K562 (cell line): ENCODE results near the gene SLC1A4. TPM values are rescaled to one million over a fixed set of nuclear protein-coding genes. Genes with fewer than 3 reads are reported as not detected.

Experiments used
- ATAC-seq: fragments of 200-7000 bp; cut with Tn5 transposase; 3 replicates; pipeline ENCODE4 v1.9.1; 2020; ENCODE audit warnings: moderate library complexity
- BruUV-seq: library from RNA; stranded (reverse); fragments of 400-500 nt; replicated peaks from 2 replicates; lab custom pipeline; 2021; lab: Mats Ljungman, UMichigan
- CTCF ChIA-PET: fragments of 300-600 bp; formaldehyde crosslinking; extraction: SDS; loops from one replicate; lab custom pipeline; 2021; ENCODE audit warnings: low intra/inter-chr PET ratio; lab: Yijun Ruan, JAX
- POLR2A ChIA-PET: fragments of 300-600, 350-650 bp; sonication (Branson Sonifier 250); formaldehyde crosslinking; extraction: SDS; loops from one replicate; lab custom pipeline; 2021; ENCODE audit warnings: antibody characterized with exemption, inconsistent platforms; lab: Yijun Ruan, JAX
- DNase-seq, 4 experiments: peaks; one replicate each; pipeline versions ENCODE4 v3.0.0 to v3.0.0-alpha.2; 2011 to 2018; ENCODE audit warnings: low spot score in 3 of 4, mixed read lengths in 3 of 4; ENCODE audit errors: extremely low read depth in 1 of 4
- FAIRE-seq: peaks from 2 replicates; lab custom pipeline; 2011; peaks lifted over from hg19 to GRCh38; lab: Jason Lieb, UNC
- H2AFZ ChIP-seq: 2 replicates; pipeline ENCODE4 v1.6.0; 2011; ENCODE audit warnings: low read depth, low read length, control low read depth, inconsistent platforms
- H3K27ac ChIP-seq: fragments of 200-600 bp; 3 replicates; pipeline ENCODE4 v1.8.0; 2011; ENCODE audit warnings: low read depth, mild to moderate bottlenecking, control low read depth, inconsistent platforms, low read length, moderate library complexity, mixed read lengths; ENCODE audit errors: extremely low read depth
- H3K27me3 ChIP-seq, 2 experiments: fragments of 300-600 bp in 1 of 2; 2 replicates in 1 of 2; 3 replicates in 1 of 2; pipeline versions ENCODE4 v1.6.0 to v1.8.0; 2011; ENCODE audit warnings: inconsistent platforms in 2 of 2, low read length in 2 of 2, mild to moderate bottlenecking in 1 of 2, mixed read lengths in 1 of 2, moderate library complexity in 1 of 2; ENCODE audit not compliant: control insufficient read depth in 2 of 2, insufficient read depth in 2 of 2
- H3K36me3 ChIP-seq: fragments of 300-600 bp; 3 replicates; pipeline ENCODE4 v1.8.0; 2011; ENCODE audit warnings: mild to moderate bottlenecking, low read length, inconsistent platforms; ENCODE audit not compliant: control insufficient read depth, insufficient read depth
- H3K4me1 ChIP-seq, 2 experiments: fragments of 200-600 bp in 1 of 2; replicated peaks in 1 of 2; 2 replicates in 1 of 2; 3 replicates in 1 of 2; pipeline versions ENCODE4 v1.5.1 to v1.8.0; 2011; ENCODE audit warnings: inconsistent platforms in 2 of 2, low read length in 2 of 2, mild to moderate bottlenecking in 1 of 2, mixed read lengths in 1 of 2, moderate library complexity in 1 of 2; ENCODE audit not compliant: control insufficient read depth in 2 of 2, insufficient read depth in 2 of 2
- H3K4me2 ChIP-seq: 2 replicates; pipeline ENCODE4 v1.6.1; 2011; ENCODE audit warnings: low read length, control low read depth, inconsistent platforms, mixed read lengths; ENCODE audit not compliant: insufficient read depth
- H3K4me3 ChIP-seq: fragments of 200-600 bp; sonication (generic), shearing (Covaris generic); 2 replicates; pipeline ENCODE4 v1.5.1; 2016; ENCODE audit warnings: control low read depth, inconsistent platforms
- H3K79me2 ChIP-seq: fragments of 200-600 bp; 3 replicates; pipeline ENCODE4 v1.8.0; 2011; ENCODE audit warnings: low read length, inconsistent platforms; ENCODE audit not compliant: control insufficient read depth, insufficient read depth
- H3K9ac ChIP-seq, 2 experiments: 2 replicates each; pipeline versions ENCODE4 v1.6.0 to v1.6.1; 2011; ENCODE audit warnings: low read depth in 2 of 2, low read length in 2 of 2, control low read depth in 1 of 2, inconsistent platforms in 1 of 2, mild to moderate bottlenecking in 1 of 2, mixed read lengths in 1 of 2; ENCODE audit not compliant: insufficient read depth in 1 of 2
- H3K9me1 ChIP-seq: one replicate; pipeline ENCODE4 v1.6.0; 2011; ENCODE audit warnings: inconsistent platforms, mild to moderate bottlenecking, low read length, moderate library complexity; ENCODE audit not compliant: control insufficient read depth, insufficient read depth
- H3K9me3 ChIP-seq: replicated peaks from 2 replicates; pipeline ENCODE4 v1.5.1; 2011; ENCODE audit warnings: low read depth, low read length, inconsistent platforms; ENCODE audit not compliant: control insufficient read depth, insufficient read depth
- H4K20me1 ChIP-seq: replicated peaks from 2 replicates; pipeline ENCODE4 v1.6.1; 2011; ENCODE audit warnings: low read length, inconsistent platforms, mixed read lengths; ENCODE audit not compliant: control insufficient read depth, insufficient read depth
- BDP1 ChIP-seq: IDR thresholded peaks from 3 replicates; pipeline ENCODE4 v1.6.1; 2011; ENCODE audit not compliant: insufficient read length, insufficient read depth
- CSDE1 ChIP-seq, 2 experiments: fragments of 450-650 bp; IDR thresholded peaks; 2 replicates each; pipeline ENCODE4 v1.6.1; 2016; ENCODE audit warnings: mild to moderate bottlenecking in 1 of 2
- ETV6 ChIP-seq, 3 experiments: fragments of 150-350 bp in 1 of 3; sonication (generic) in 1 of 3; formaldehyde crosslinking in 1 of 3; IDR thresholded peaks; 2 replicates each; pipeline versions ENCODE4 v1.6.1 to v1.8.0; 2014 to 2022; ENCODE audit warnings: borderline replicate concordance in 2 of 3, low read depth in 2 of 3, antibody characterized with exemption in 1 of 3, low read length in 1 of 3, mild to moderate bottlenecking in 1 of 3, missing genetic modification reagents in 1 of 3
- HEY1 ChIP-seq: fragments of 250-450 bp; sonication (Bioruptor Pico); IDR thresholded peaks from 2 replicates; pipeline ENCODE4 v1.5.0; 2020; ENCODE audit warnings: mild to moderate bottlenecking, moderate library complexity, borderline replicate concordance
- RBM25 ChIP-seq: fragments of 200-400 bp; formaldehyde crosslinking; IDR thresholded peaks from 2 replicates; pipeline ENCODE4 v1.6.1; 2018; ENCODE audit warnings: low read length, low read depth, moderate library complexity; ENCODE audit not compliant: severe bottlenecking
- SAFB2 ChIP-seq: fragments of 200-400 bp; formaldehyde crosslinking; IDR thresholded peaks from 2 replicates; pipeline ENCODE4 v1.6.1; 2018; ENCODE audit warnings: borderline replicate concordance, low read length, low read depth, moderate library complexity; ENCODE audit not compliant: severe bottlenecking
- SRSF9 ChIP-seq: fragments of 200-400 bp; formaldehyde crosslinking; IDR thresholded peaks from 2 replicates; pipeline ENCODE4 v1.6.1; 2017; ENCODE audit warnings: low read depth, low read length, borderline replicate concordance
- TEAD1 ChIP-seq, 2 experiments: fragments of 450-650 bp in 1 of 2; sonication (generic) in 1 of 2; formaldehyde crosslinking; IDR thresholded peaks; 2 replicates each; pipeline versions ENCODE4 v1.4.0 to v1.8.0; 2020 to 2022; ENCODE audit warnings: mild to moderate bottlenecking in 2 of 2, missing genetic modification reagents in 1 of 2
- TOE1 ChIP-seq, 2 experiments: fragments of 450-650 bp in 1 of 2; sonication (generic) in 1 of 2; formaldehyde crosslinking in 1 of 2; IDR thresholded peaks; 2 replicates each; pipeline versions ENCODE4 v1.7.1 to v1.8.0; 2016 to 2022; ENCODE audit warnings: borderline replicate concordance in 2 of 2, mild to moderate bottlenecking in 2 of 2, antibody characterized with exemption in 1 of 2, inconsistent platforms in 1 of 2, low read depth in 1 of 2, missing genetic modification reagents in 1 of 2, moderate library complexity in 1 of 2
- ZNF24 ChIP-seq: fragments of 450-650 bp; IDR thresholded peaks from 2 replicates; pipeline ENCODE4 v1.6.1; 2016
- ZNF347 ChIP-seq: fragments of 450-650 bp; formaldehyde crosslinking; IDR thresholded peaks from 2 replicates; pipeline ENCODE4 v1.4.0; 2020; ENCODE audit warnings: low read depth, mild to moderate bottlenecking, moderate library complexity
- ZNF785 ChIP-seq: fragments of 250-450 bp; sonication (Bioruptor Pico); IDR thresholded peaks from 2 replicates; pipeline ENCODE4 v1.4.0; 2020; ENCODE audit warnings: mild to moderate bottlenecking
- WGBS: fragments of 100-300 bp; shearing (Covaris generic); methylation state at CpG from one replicate; pipeline ENCODE4 v1.1.6; 2016; ENCODE audit warnings: low coverage, mixed read lengths; ENCODE audit not compliant: insufficient coverage; ENCODE audit errors: missing lambda C conversion rate; 5-methylcytosine and 5-hydroxymethylcytosine counted together
- in situ Hi-C: fragments of 300-500 bp; cut with MboI; formaldehyde crosslinking; loops from 4 replicates; pipeline ENCODE4 v1.15.0; 2018; ENCODE audit warnings: inconsistent platforms, mixed read lengths
- intact Hi-C: fragments of 100-400 bp; cut with micrococcal nuclease; formaldehyde crosslinking; loops from 2 replicates; pipeline ENCODE4 v1.14.2; 2022
- polyA plus RNA-seq, 8 experiments: library from polyadenylated mRNA; depleted of rRNA in 4 of 8; stranded (reverse) in 5 of 8; unstranded in 3 of 8; fragments of >200 nt; fragmentation: Nextera tagmentation in 2 of 8; fragmentation: Illumina TruSeq in 1 of 8; extraction: Ambion mirVana in 2 of 8; extraction: Trizol in 1 of 8; gene quantifications; 2 replicates each; pipeline versions ENCODE4 v1.2.1 to v1.2.3, GENCODE V29; 2011 to 2014; ENCODE audit warnings: inconsistent platforms in 1 of 8, missing spikeins in 1 of 8
- total RNA-seq, 7 experiments: library from RNA; depleted of rRNA in 6 of 7; stranded (reverse); fragments of >200 nt in 6 of 7; fragmentation: Illumina TruSeq in 2 of 7; extraction: Trizol in 2 of 7; gene quantifications; 2 replicates each; pipeline versions ENCODE4 v1.2.1 to v1.2.3, GENCODE V29; 2011 to 2021; ENCODE audit warnings: low replicate concordance in 1 of 7
- TF ChIP-seq, protein P1 (sequence below): conservative IDR thresholded peaks from 2 replicates; pipeline ENCODE4 v1.6.1; 2011; ENCODE audit warnings: low read depth, mild to moderate bottlenecking, low read length; ENCODE audit not compliant: control insufficient read depth
- TF ChIP-seq, protein P2 (sequence below): fragments of 250-450 bp; sonication (Bioruptor Pico); IDR thresholded peaks from 2 replicates; pipeline ENCODE4 v1.8.0; 2022; ENCODE audit warnings: moderate library complexity, mild to moderate bottlenecking, inconsistent platforms

The SLC1A4 gene
- total and polyA plus RNA-seq, 9 of the 15 experiments (the other 6 are each of a cell fraction or from before 2014, with no cell fraction given), result 4.4 to 24.0 (median 10.9) TPM

DNA sequence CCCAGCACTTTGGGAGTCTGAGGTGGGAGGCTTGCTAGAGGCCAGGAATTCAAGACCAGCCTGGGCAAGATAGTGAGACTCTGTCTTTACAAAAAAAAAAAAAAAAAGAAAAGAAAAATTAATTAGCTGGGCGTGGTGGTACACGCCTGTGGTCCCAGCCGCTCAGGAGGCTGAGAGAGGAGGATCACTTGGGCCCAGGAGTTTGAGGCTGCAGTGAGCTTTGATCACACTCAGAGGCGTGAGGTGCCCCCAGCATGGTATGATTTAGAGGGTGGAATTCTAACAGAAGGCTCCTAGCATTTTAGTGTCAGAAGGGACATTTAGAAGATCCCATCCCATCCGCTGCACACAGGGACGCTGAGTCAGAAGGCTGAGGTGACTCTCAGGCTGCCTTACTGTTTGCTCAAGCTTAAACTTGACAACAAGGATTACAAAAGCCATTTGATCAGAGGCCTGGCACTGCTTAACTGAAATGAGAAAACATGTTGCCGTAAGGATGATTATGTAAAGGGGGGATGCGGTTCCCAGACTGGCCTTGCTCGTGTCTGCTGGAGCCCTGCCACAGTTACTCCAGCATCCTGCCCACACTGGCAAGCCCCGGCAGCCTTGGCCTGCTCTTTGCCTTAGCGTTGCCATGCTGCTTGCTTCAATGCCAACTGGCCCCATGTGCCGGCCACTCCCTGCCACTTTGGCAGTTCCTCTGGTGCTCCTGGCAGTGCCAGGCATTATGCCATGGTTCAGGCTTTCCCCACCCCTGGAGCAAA is 45.6 kb upstream of the SLC1A4 start (continued):
- TF ChIP-seq, protein P1, sequence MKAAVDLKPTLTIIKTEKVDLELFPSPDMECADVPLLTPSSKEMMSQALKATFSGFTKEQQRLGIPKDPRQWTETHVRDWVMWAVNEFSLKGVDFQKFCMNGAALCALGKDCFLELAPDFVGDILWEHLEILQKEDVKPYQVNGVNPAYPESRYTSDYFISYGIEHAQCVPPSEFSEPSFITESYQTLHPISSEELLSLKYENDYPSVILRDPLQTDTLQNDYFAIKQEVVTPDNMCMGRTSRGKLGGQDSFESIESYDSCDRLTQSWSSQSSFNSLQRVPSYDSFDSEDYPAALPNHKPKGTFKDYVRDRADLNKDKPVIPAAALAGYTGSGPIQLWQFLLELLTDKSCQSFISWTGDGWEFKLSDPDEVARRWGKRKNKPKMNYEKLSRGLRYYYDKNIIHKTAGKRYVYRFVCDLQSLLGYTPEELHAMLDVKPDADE, result no peak
- TF ChIP-seq TOE1 (IDR thresholded peaks at IDR 0.05; ENCODE audit: borderline replicate concordance) (no peak), TOE1 (CRISPR knock-in tag; IDR thresholded peaks at IDR 0.05; ENCODE audit: borderline replicate concordance, low read depth) (no peak), ZNF347 (CRISPR knock-in tag) (no peak), SRSF9 (no peak)
- TF ChIP-seq, all 486 proteins: peak for 0

DNA sequence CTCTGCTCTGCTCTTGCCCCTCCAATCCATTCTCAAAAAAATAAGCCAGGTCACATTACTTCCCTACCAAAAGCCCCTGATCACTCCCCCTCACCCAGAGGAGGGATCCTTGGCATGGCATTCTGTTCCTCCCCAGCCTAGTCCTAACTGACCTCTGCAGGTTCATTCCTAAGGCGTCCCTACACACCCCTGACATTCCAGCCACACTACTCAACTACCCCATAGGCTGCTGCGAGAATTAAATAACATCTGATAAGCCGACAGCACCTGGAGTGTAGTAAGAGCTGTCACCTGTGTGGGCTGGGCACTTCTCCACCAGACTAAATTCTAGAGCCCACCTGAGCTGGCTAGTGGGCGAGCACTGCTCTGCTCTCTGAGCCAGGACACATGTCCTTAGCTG is 44.7 kb upstream of the SLC1A4 start:
- POLR2A ChIA-PET, result interaction anchor here (0.7 to 1.8 kb wide), 2 partner anchors 9 to 18 kb away, joined by 3 to 5 read pairs; no protein-coding TSS in a partner anchor
- no peak overlapping the region for H3K4me2 ChIP-seq
- no peaks in the 10 kb centered on the region for H3K79me2 ChIP-seq
- H3K4me3 ChIP-seq, result no peak overlapping the region
- no peaks in the 10 kb centered on the region for H3K9me3 ChIP-seq
- CTCF ChIA-PET, result no interaction called here
- H2AFZ ChIP-seq, result no peak overlapping the region
- no peak overlapping the region for H3K9ac ChIP-seq
- in situ Hi-C loops, result no loop called here
- peaks cover 33 to 55% of the 10 kb centered on the region in 2 experiments for H3K27me3 ChIP-seq
- H3K27ac ChIP-seq, result no peak overlapping the region
- H3K9me1 ChIP-seq, result no peaks in the 10 kb centered on the region
- no TSS peak for BruUV-seq
- 8% methylated on average over 4 of the region's 4 CpGs for WGBS
- intact Hi-C loops, result no loop called here
- DNase-seq (no peak), ATAC-seq (no peak), FAIRE-seq (no peak)
- no peaks in the 10 kb centered on the region for H4K20me1 ChIP-seq
- H3K36me3 ChIP-seq, result no peaks in the 10 kb centered on the region
- no peaks in the 10 kb centered on the region; a peak in 1 of 5 replicates for H3K4me1 ChIP-seq
- TF ChIP-seq SAFB2, result no peak
- no peak for TF ChIP-seq CSDE1 (IDR thresholded peaks at IDR 0.05)
- no peak for TF ChIP-seq HEY1 (CRISPR knock-in tag)
- TF ChIP-seq RBM25, result no peak
- TF ChIP-seq BDP1, result no peak
- no peak for TF ChIP-seq ZNF785 (CRISPR knock-in tag)
- no peak for TF ChIP-seq TEAD1 (CRISPR knock-in tag; IDR thresholded peaks at IDR 0.05)
- TF ChIP-seq ETV6 (IDR thresholded peaks at IDR 0.05; ENCODE audit: borderline replicate concordance in 1 of 2, low read depth in 2 of 2, low read length in 1 of 2), result no peak
- TF ChIP-seq ETV6 (CRISPR knock-in tag; IDR thresholded peaks at IDR 0.05; ENCODE audit: borderline replicate concordance), result no peak
- TF ChIP-seq, protein P2, sequence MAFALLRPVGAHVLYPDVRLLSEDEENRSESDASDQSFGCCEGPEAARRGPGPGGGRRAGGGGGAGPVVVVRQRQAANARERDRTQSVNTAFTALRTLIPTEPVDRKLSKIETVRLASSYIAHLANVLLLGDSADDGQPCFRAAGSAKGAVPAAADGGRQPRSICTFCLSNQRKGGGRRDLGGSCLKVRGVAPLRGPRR, result no peak
- no peak for TF ChIP-seq ZNF24
